MG63 (cell line): ENCODE results near the gene NEURL4. TPM values are rescaled to one million over a fixed set of nuclear protein-coding genes. Genes with fewer than 3 reads are reported as not detected.

Experiments
- DNase-seq: peaks from one replicate; pipeline ENCODE4 v3.0.0-alpha.2; 2020
- H3K27me3 ChIP-seq: fragments of 250-450 bp; sonication (Bioruptor Pico); 2 replicates; pipeline ENCODE4 v1.5.1; 2020; ENCODE audit warnings: mild to moderate bottlenecking, moderate library complexity
- H3K36me3 ChIP-seq: fragments of 250-450 bp; sonication (Bioruptor Pico); 2 replicates; pipeline ENCODE4 v1.5.1; 2020; ENCODE audit warnings: mild to moderate bottlenecking, moderate library complexity
- H3K4me3 ChIP-seq: fragments of 250-450 bp; sonication (Bioruptor Pico); 2 replicates; pipeline ENCODE4 v1.5.1; 2020; ENCODE audit warnings: mild to moderate bottlenecking, moderate library complexity
- H3K9me3 ChIP-seq: fragments of 250-450 bp; sonication (Bioruptor Pico); 2 replicates; pipeline ENCODE4 v1.5.1; 2020; ENCODE audit warnings: mild to moderate bottlenecking, moderate library complexity
- total RNA-seq: library from RNA; depleted of rRNA; stranded (reverse); fragments of >200 nt; shearing (Covaris generic); gene quantifications from 2 replicates; pipeline ENCODE4 v1.2.3, GENCODE V29; 2014; ENCODE audit warnings: low replicate concordance; rRNA removed

Gene NEURL4
- total RNA-seq, 1 experiment from 2014 or later, result 11.7 TPM

DNA sequence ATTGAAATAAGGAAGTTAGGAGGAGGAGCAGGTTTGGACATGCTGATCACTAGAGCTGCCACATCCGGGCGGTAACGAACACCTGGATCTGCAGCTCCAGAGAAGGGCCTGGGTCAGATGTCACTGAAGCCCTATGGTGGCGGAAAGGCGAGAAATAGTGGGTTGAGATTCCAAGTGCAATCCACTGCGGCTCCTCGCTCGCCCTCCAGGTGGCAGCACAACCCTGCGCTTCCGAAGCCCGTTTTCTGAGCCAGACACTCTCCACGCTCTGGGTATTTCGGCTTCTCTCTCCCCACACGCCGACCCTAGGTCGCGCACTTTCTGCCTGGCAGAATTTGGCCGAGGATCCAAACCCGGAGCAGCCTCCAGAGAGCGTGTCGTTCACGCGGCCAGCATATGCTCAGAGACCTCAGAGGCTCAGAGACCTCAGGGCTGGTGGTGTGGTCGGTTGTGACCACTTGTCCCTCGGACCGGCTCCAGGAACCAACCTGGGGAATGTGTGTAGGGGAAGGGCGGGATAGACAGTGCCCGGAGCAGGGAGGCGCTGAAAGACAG, 48.5 kb downstream of the NEURL4 start:
- peak overlapping the region; percentile 25 for H3K4me3 ChIP-seq
- no peaks in the 10 kb centered on the region for H3K9me3 ChIP-seq
- peak; percentile 63 for DNase-seq
- no peaks in the 10 kb centered on the region for H3K36me3 ChIP-seq
- H3K27me3 ChIP-seq, result no peaks in the 10 kb centered on the region

DNA sequence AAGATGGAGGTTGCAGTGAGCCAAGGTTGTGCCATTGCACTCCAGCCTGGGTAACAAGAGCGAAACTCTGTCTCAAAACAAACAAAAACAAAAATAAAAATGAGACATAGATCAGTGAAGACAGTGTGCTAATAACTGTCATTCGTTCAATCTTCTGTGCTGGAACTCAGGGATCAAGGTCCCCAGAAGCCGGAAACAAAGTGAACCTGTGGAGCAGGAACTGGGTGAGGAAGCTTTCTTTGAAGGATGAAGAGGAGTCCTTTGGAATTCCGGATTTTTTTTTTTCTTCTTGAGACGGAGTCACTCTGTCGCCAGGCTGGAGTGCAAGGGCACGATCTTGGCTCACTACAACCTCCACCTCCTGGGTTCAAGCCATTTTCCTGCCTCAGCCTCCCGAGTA, 49.7 kb downstream of the NEURL4 start:
- no peak overlapping the region for H3K4me3 ChIP-seq
- no peaks in the 10 kb centered on the region for H3K9me3 ChIP-seq
- no peaks in the 10 kb centered on the region for H3K36me3 ChIP-seq
- no peak for DNase-seq
- no peaks in the 10 kb centered on the region for H3K27me3 ChIP-seq

DNA sequence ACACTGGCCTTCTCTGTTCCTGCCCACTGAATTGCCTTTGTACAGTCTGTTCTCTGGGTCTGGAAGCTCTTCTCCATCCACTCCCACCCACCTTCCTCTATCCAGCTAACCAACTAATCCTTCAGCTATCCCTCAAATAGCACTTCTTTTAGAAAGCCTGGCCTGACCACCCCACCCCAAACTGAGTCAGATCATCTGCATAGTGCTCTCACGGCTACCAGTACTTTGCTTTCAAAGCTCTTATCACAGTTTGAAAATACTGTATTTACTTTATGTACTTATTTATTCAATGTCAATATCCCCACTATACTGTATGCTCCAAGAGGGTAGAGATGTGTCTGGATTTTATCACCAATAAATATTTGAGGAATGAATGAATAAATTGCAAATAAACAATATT, 62.4 kb downstream of the NEURL4 start:
- no peak overlapping the region for H3K4me3 ChIP-seq
- no peaks in the 10 kb centered on the region for H3K27me3 ChIP-seq
- peak; percentile 33 for DNase-seq
- no peaks in the 10 kb centered on the region for H3K9me3 ChIP-seq
- no peaks in the 10 kb centered on the region for H3K36me3 ChIP-seq

Other genes starting within 250 kb of the NEURL4 start
- not detected in 2 replicates for gene CLEC10A, start 249.1 kb downstream of the NEURL4 start, total RNA-seq
- gene ASGR2, start 214.5 kb downstream of the NEURL4 start, total RNA-seq, result not detected in 2 replicates
- 0.13 TPM in 1 of 2 replicates, not detected in the other for gene ASGR1, start 150.0 kb downstream of the NEURL4 start, total RNA-seq
- 7.5 and 15.3 TPM in 2 replicates for gene DLG4, start 109.5 kb downstream of the NEURL4 start, total RNA-seq
- gene ACADVL, start 109.4 kb downstream of the NEURL4 start, total RNA-seq, result 240 and 427 TPM in 2 replicates
- 11.5 and 26.2 TPM in 2 replicates for gene DVL2, start 94.8 kb downstream of the NEURL4 start, total RNA-seq
- 34.4 and 62.7 TPM in 2 replicates for gene PHF23, start 89.9 kb downstream of the NEURL4 start, total RNA-seq
- gene GABARAP, start 86.9 kb downstream of the NEURL4 start, total RNA-seq, result 36.7 and 148 TPM in 2 replicates
- 7.8 and 24.7 TPM in 2 replicates for gene CTDNEP1, start 77.6 kb downstream of the NEURL4 start, total RNA-seq
- 24.1 and 36.4 TPM in 2 replicates for gene ELP5, start 77.1 kb downstream of the NEURL4 start, total RNA-seq
- gene CLDN7, start 66.9 kb downstream of the NEURL4 start, total RNA-seq, result not detected in 2 replicates
- not detected in 2 replicates for gene SLC2A4, start 47.6 kb downstream of the NEURL4 start, total RNA-seq
- gene YBX2, start 34.7 kb downstream of the NEURL4 start, total RNA-seq, result 6.2 and 6.5 TPM in 2 replicates
- gene EIF5A, start 21.7 kb downstream of the NEURL4 start, total RNA-seq, result 1,208 and 1,396 TPM in 2 replicates
- gene GPS2, start 14.0 kb downstream of the NEURL4 start, total RNA-seq, result 37.3 and 55.3 TPM in 2 replicates
- 0.20 TPM in 1 of 2 replicates, not detected in the other for gene ACAP1, start 7.2 kb upstream of the NEURL4 start, total RNA-seq
- 5.0 and 6.5 TPM in 2 replicates for gene KCTD11, start 22.8 kb upstream of the NEURL4 start, total RNA-seq
- gene TMEM95, start 25.8 kb upstream of the NEURL4 start, total RNA-seq, result not detected in 2 replicates
- gene TNK1, start 51.8 kb upstream of the NEURL4 start, total RNA-seq, result not detected in 2 replicates
- 2.8 and 7.3 TPM in 2 replicates for gene PLSCR3, start 65.2 kb upstream of the NEURL4 start, total RNA-seq
- gene TMEM256, start 74.8 kb upstream of the NEURL4 start, total RNA-seq, result 3.6 and 52.0 TPM in 2 replicates
- 0.54 and 1.0 TPM in 2 replicates for gene NLGN2, start 78.5 kb upstream of the NEURL4 start, total RNA-seq
- gene SPEM1, start 91.0 kb upstream of the NEURL4 start, total RNA-seq, result not detected in 2 replicates
- not detected in 2 replicates for gene SPEM2, start 96.3 kb upstream of the NEURL4 start, total RNA-seq
- not detected in 2 replicates for gene SPEM3, start 99.5 kb upstream of the NEURL4 start, total RNA-seq
- gene TMEM102, start 106.1 kb upstream of the NEURL4 start, total RNA-seq, result 0.33 and 0.76 TPM in 2 replicates
- not detected in 2 replicates for gene FGF11, start 110.2 kb upstream of the NEURL4 start, total RNA-seq
- 0.20 and 6.2 TPM in 2 replicates for gene CHRNB1, start 115.7 kb upstream of the NEURL4 start, total RNA-seq
- 5.3 and 6.0 TPM in 2 replicates for gene ZBTB4, start 150.3 kb upstream of the NEURL4 start, total RNA-seq
- gene SLC35G6, start 152.1 kb upstream of the NEURL4 start, total RNA-seq, result not detected in 2 replicates
- 11.5 and 16.2 TPM in 2 replicates for gene POLR2A, start 155.0 kb upstream of the NEURL4 start, total RNA-seq
- gene TNFSF12, start 219.7 kb upstream of the NEURL4 start, total RNA-seq, result 0.33 TPM in 1 of 2 replicates, not detected in the other
- gene TNFSF13, start 229.4 kb upstream of the NEURL4 start, total RNA-seq, result 1.7 TPM in 1 of 2 replicates, not detected in the other
- gene SENP3, start 232.6 kb upstream of the NEURL4 start, total RNA-seq, result 85.6 and 106 TPM in 2 replicates